RWPE2 (cell line): Measurements from ENCODE around the gene SPECC1.

Experiments
- ATAC-seq: fragments of 200-7000 bp; cut with Tn5 transposase; 3 replicates; pipeline ENCODE4 v1.9.1; 2021; ENCODE audit warnings: low read depth
- DNase-seq: peaks from one replicate; pipeline ENCODE4 v3.0.0-alpha.2; 2020; ENCODE audit warnings: low spot score
- H3K27ac ChIP-seq: fragments of 450-650 bp; 2 replicates; pipeline ENCODE4 v1.5.1; 2017; ENCODE audit warnings: mild to moderate bottlenecking; ENCODE audit not compliant: poor library complexity, severe bottlenecking
- H3K27me3 ChIP-seq: fragments of 250-450 bp; sonication (Bioruptor Pico); 2 replicates; pipeline ENCODE4 v1.5.1; 2021; ENCODE audit warnings: mild to moderate bottlenecking, moderate library complexity; ENCODE audit not compliant: insufficient read depth, poor library complexity, severe bottlenecking
- H3K36me3 ChIP-seq: fragments of 250-450 bp; sonication (Bioruptor Pico); 2 replicates; pipeline ENCODE4 v1.5.1; 2020; ENCODE audit warnings: low read depth, mild to moderate bottlenecking, moderate library complexity
- H3K4me1 ChIP-seq: fragments of 250-450 bp; sonication (Bioruptor Pico); 2 replicates; pipeline ENCODE4 v1.5.1; 2021; ENCODE audit warnings: mild to moderate bottlenecking, moderate library complexity; ENCODE audit not compliant: insufficient read depth, poor library complexity, severe bottlenecking
- H3K4me3 ChIP-seq: fragments of 250-450 bp; sonication (Bioruptor Pico); 2 replicates; pipeline ENCODE4 v1.5.1; 2021; ENCODE audit warnings: mild to moderate bottlenecking, moderate library complexity; ENCODE audit not compliant: severe bottlenecking
- H3K9me3 ChIP-seq: fragments of 250-450 bp; sonication (Bioruptor Pico); 2 replicates; pipeline ENCODE4 v1.5.1; 2021; ENCODE audit warnings: mild to moderate bottlenecking, moderate library complexity; ENCODE audit not compliant: severe bottlenecking
- TF ChIP-seq, protein P1 (sequence below): fragments of 450-650 bp; IDR thresholded peaks from one replicate; pipeline ENCODE4 v1.5.1; 2017; ENCODE audit warnings: mild to moderate bottlenecking, moderate library complexity; ENCODE audit not compliant: poor library complexity, severe bottlenecking

Gene SPECC1

DNA sequence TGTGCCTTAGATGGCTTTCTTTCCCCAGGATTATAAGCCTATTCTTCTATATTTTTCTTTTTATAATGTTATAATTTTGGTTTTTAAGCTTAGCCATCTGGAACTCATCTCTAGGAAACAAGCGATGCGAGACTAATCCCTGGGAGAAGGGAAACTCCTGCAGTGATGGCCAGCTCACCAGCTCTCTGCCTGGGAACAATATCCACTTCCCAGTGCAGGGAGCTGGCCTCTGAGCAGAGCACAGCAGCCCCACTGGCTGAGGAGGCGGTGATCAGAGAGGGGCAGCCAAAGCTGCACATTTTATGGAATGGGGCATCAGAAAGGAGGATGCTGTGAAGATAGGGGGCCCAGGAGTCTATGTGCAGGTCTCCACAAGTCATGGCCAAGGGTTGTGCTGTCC lies 274.9 kb downstream of the SPECC1 start:
- no peaks in the 10 kb centered on the region for H3K4me1 ChIP-seq
- H3K27ac ChIP-seq, result no peak overlapping the region
- TF ChIP-seq, protein P1, sequence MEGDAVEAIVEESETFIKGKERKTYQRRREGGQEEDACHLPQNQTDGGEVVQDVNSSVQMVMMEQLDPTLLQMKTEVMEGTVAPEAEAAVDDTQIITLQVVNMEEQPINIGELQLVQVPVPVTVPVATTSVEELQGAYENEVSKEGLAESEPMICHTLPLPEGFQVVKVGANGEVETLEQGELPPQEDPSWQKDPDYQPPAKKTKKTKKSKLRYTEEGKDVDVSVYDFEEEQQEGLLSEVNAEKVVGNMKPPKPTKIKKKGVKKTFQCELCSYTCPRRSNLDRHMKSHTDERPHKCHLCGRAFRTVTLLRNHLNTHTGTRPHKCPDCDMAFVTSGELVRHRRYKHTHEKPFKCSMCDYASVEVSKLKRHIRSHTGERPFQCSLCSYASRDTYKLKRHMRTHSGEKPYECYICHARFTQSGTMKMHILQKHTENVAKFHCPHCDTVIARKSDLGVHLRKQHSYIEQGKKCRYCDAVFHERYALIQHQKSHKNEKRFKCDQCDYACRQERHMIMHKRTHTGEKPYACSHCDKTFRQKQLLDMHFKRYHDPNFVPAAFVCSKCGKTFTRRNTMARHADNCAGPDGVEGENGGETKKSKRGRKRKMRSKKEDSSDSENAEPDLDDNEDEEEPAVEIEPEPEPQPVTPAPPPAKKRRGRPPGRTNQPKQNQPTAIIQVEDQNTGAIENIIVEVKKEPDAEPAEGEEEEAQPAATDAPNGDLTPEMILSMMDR, result no peak
- no peak overlapping the region for H3K4me3 ChIP-seq
- ATAC-seq, result no peak
- H3K36me3 ChIP-seq, result no peaks in the 10 kb centered on the region
- no peaks in the 10 kb centered on the region for H3K9me3 ChIP-seq
- H3K27me3 ChIP-seq, result no peaks in the 10 kb centered on the region
- DNase-seq, result no peak

DNA sequence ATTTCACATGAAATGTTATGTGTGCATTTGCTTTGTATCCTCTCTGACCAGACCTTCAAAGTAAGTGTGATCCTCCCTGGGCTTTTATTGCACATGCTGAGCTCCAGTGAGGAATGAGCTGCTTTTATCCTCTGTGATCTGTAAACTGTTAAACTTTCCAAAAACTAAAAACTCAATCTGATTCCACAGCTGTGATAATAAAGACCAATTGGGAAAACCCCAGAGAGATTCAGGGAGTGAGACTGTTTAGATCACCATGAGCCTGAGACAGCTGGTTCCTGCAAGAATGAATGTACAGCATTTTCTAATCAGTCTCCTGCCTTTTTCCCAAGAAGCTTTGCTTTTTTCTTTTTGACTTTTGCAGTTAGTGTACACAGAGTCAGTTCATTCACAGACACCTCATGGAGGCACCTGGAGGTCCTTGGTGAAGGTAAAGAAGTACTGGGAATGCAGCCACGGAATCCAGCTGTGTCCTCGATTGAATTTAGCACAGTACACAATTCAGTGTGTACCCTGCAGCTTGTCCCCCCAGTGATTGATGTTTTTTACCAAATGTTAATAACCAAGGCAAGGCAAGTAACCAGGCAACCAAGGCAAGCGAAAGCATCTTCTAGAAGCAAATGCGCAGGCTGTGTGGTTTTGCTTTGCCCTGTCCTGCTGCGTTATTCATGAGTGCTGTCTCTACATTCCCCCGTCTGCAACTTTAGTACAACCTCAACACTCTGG lies 275.6 kb downstream of the SPECC1 start:
- Histone ChIP-seq H3K27me3 (no peaks in the 10 kb centered on the region), H3K9me3 (no peaks in the 10 kb centered on the region), H3K27ac (no peak overlapping the region), H3K4me1 (no peaks in the 10 kb centered on the region), H3K36me3 (no peaks in the 10 kb centered on the region), H3K4me3 (no peak overlapping the region)
- DNase-seq (no peak), ATAC-seq (no peak)
- TF ChIP-seq, protein P1, result no peak

DNA sequence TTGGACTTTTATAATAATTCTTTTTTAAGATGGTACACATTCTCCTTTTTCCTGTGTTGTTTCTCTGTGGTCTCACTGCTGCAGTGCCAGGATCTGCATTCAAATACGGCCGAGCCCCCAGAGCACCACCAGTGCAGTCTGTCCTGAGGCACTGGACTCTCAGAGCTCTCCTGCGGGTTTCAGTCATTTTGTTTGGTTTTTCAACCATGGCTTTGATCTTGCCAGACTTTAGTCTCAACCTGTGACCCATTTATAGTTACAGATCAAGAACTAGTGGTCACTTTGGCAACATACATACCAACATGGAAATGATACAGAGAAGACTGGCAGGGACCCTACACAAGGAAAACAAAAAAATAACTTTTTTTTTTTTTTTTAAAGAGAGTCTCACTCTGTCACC lies 280.8 kb downstream of the SPECC1 start:
- no peaks in the 10 kb centered on the region for H3K27me3 ChIP-seq
- TF ChIP-seq, protein P1, result no peak
- no peak overlapping the region for H3K27ac ChIP-seq
- no peak overlapping the region for H3K4me3 ChIP-seq
- ATAC-seq (no peak), DNase-seq (no peak)
- H3K36me3 ChIP-seq, result no peaks in the 10 kb centered on the region
- no peaks in the 10 kb centered on the region for H3K4me1 ChIP-seq
- H3K9me3 ChIP-seq, result no peaks in the 10 kb centered on the region

DNA sequence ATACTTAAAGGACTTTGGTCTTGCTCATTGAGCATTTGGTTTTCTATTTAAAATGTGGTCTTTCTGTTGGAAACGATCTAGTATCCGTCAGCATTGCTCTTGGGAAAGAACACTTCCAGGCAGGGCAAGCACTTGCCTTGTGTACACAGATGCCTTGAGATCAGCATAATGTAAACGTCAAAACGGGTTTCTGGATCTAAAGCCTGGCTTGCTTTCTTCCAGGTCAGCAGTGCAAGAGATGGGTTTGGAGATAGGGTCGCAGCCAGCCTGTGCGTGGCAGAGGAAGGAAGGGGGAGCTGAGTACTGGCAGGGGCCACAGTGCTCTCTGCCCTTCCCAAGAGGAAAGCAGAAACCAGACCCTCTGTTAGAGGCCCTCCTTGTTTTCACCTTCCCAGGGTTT lies 282.7 kb downstream of the SPECC1 start:
- no peak for ATAC-seq
- Histone ChIP-seq H3K36me3 (no peaks in the 10 kb centered on the region; the same call in 1 of the 2 replicates), H3K27me3 (no peaks in the 10 kb centered on the region), H3K27ac (no peak overlapping the region), H3K4me3 (no peak overlapping the region), H3K4me1 (no peaks in the 10 kb centered on the region), H3K9me3 (no peaks in the 10 kb centered on the region)
- TF ChIP-seq, protein P1, result no peak
- DNase-seq, result no peak

DNA sequence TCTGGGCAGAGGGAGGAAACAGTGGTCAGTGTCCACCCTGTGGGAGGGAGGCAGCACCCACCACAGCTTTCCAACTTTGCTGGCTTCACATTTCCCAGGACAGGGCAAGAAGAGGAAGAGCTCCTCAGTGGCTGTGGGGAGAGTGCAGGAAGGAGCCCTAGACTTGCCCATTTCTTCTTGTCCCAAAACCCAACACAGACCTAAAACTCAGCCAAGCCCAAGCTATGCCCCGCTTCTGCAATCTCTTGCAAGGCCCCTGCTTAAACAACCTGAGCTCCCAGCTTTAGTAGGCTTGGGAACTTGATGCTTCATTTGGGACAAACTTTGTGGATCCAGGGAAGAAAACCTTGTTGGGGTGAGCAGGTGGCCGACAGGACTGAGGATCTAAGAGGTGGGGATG lies 284.3 kb downstream of the SPECC1 start:
- Histone ChIP-seq H3K36me3 (peaks cover 6% of the 10 kb centered on the region), H3K9me3 (no peaks in the 10 kb centered on the region), H3K4me3 (no peak overlapping the region), H3K4me1 (no peaks in the 10 kb centered on the region), H3K27ac (no peak overlapping the region), H3K27me3 (no peaks in the 10 kb centered on the region)
- TF ChIP-seq, protein P1, result no peak
- ATAC-seq (no peak), DNase-seq (no peak)
